ENCODE measurements around the gene MYO9B.

- TF ChIP-seq CTCF (conservative IDR thresholded peaks at IDR 0.05 in 1 of 2, IDR thresholded peaks at IDR 0.05 in 1 of 2; ENCODE audit: low read depth in 1 of 2, low read length in 2 of 2) (no peak), EZH2 (IDR thresholded peaks at IDR 0.05; ENCODE audit: low read length, missing control alignments) (no peak)
Observed at GRCh38 chr19:17086834-17087233, 11.3 kb downstream of the MYO9B start.
